K562 (cell line): ENCODE results near the gene NOM1. TPM values are rescaled to one million over a fixed set of nuclear protein-coding genes. Genes with fewer than 3 reads are reported as not detected.

Experiments
- ATAC-seq: fragments of 200-7000 bp; cut with Tn5 transposase; 3 replicates; pipeline ENCODE4 v1.9.1; 2020; ENCODE audit warnings: moderate library complexity
- BruUV-seq: library from RNA; stranded (reverse); fragments of 400-500 nt; replicated peaks from 2 replicates; lab custom pipeline; 2021; lab: Mats Ljungman, UMichigan
- CTCF ChIA-PET: fragments of 300-600 bp; formaldehyde crosslinking; extraction: SDS; loops from one replicate; lab custom pipeline; 2021; ENCODE audit warnings: low intra/inter-chr PET ratio; lab: Yijun Ruan, JAX
- POLR2A ChIA-PET: fragments of 300-600, 350-650 bp; sonication (Branson Sonifier 250); formaldehyde crosslinking; extraction: SDS; loops from one replicate; lab custom pipeline; 2021; ENCODE audit warnings: antibody characterized with exemption, inconsistent platforms; lab: Yijun Ruan, JAX
- DNase-seq, 4 experiments: peaks; one replicate each; pipeline versions ENCODE4 v3.0.0 to v3.0.0-alpha.2; 2011 to 2018; ENCODE audit warnings: low spot score in 3 of 4, mixed read lengths in 3 of 4; ENCODE audit errors: extremely low read depth in 1 of 4
- FAIRE-seq: peaks from 2 replicates; lab custom pipeline; 2011; peaks lifted over from hg19 to GRCh38; lab: Jason Lieb, UNC
- H2AFZ ChIP-seq: 2 replicates; pipeline ENCODE4 v1.6.0; 2011; ENCODE audit warnings: low read depth, low read length, control low read depth, inconsistent platforms
- H3K27ac ChIP-seq: fragments of 200-600 bp; 3 replicates; pipeline ENCODE4 v1.8.0; 2011; ENCODE audit warnings: low read depth, mild to moderate bottlenecking, control low read depth, inconsistent platforms, low read length, moderate library complexity, mixed read lengths; ENCODE audit errors: extremely low read depth
- H3K27me3 ChIP-seq, 2 experiments: fragments of 300-600 bp in 1 of 2; 2 replicates in 1 of 2; 3 replicates in 1 of 2; pipeline versions ENCODE4 v1.6.0 to v1.8.0; 2011; ENCODE audit warnings: inconsistent platforms in 2 of 2, low read length in 2 of 2, mild to moderate bottlenecking in 1 of 2, mixed read lengths in 1 of 2, moderate library complexity in 1 of 2; ENCODE audit not compliant: control insufficient read depth in 2 of 2, insufficient read depth in 2 of 2
- H3K36me3 ChIP-seq: fragments of 300-600 bp; 3 replicates; pipeline ENCODE4 v1.8.0; 2011; ENCODE audit warnings: mild to moderate bottlenecking, low read length, inconsistent platforms; ENCODE audit not compliant: control insufficient read depth, insufficient read depth
- H3K4me1 ChIP-seq, 2 experiments: fragments of 200-600 bp in 1 of 2; replicated peaks in 1 of 2; 2 replicates in 1 of 2; 3 replicates in 1 of 2; pipeline versions ENCODE4 v1.5.1 to v1.8.0; 2011; ENCODE audit warnings: inconsistent platforms in 2 of 2, low read length in 2 of 2, mild to moderate bottlenecking in 1 of 2, mixed read lengths in 1 of 2, moderate library complexity in 1 of 2; ENCODE audit not compliant: control insufficient read depth in 2 of 2, insufficient read depth in 2 of 2
- H3K4me2 ChIP-seq: 2 replicates; pipeline ENCODE4 v1.6.1; 2011; ENCODE audit warnings: low read length, control low read depth, inconsistent platforms, mixed read lengths; ENCODE audit not compliant: insufficient read depth
- H3K4me3 ChIP-seq: fragments of 200-600 bp; sonication (generic), shearing (Covaris generic); 2 replicates; pipeline ENCODE4 v1.5.1; 2016; ENCODE audit warnings: control low read depth, inconsistent platforms
- H3K79me2 ChIP-seq: fragments of 200-600 bp; 3 replicates; pipeline ENCODE4 v1.8.0; 2011; ENCODE audit warnings: low read length, inconsistent platforms; ENCODE audit not compliant: control insufficient read depth, insufficient read depth
- H3K9ac ChIP-seq, 2 experiments: 2 replicates each; pipeline versions ENCODE4 v1.6.0 to v1.6.1; 2011; ENCODE audit warnings: low read depth in 2 of 2, low read length in 2 of 2, control low read depth in 1 of 2, inconsistent platforms in 1 of 2, mild to moderate bottlenecking in 1 of 2, mixed read lengths in 1 of 2; ENCODE audit not compliant: insufficient read depth in 1 of 2
- H3K9me1 ChIP-seq: one replicate; pipeline ENCODE4 v1.6.0; 2011; ENCODE audit warnings: inconsistent platforms, mild to moderate bottlenecking, low read length, moderate library complexity; ENCODE audit not compliant: control insufficient read depth, insufficient read depth
- H3K9me3 ChIP-seq: replicated peaks from 2 replicates; pipeline ENCODE4 v1.5.1; 2011; ENCODE audit warnings: low read depth, low read length, inconsistent platforms; ENCODE audit not compliant: control insufficient read depth, insufficient read depth
- H4K20me1 ChIP-seq: replicated peaks from 2 replicates; pipeline ENCODE4 v1.6.1; 2011; ENCODE audit warnings: low read length, inconsistent platforms, mixed read lengths; ENCODE audit not compliant: control insufficient read depth, insufficient read depth
- GTF2F1 ChIP-seq: IDR thresholded peaks from 2 replicates; pipeline ENCODE4 v1.6.1; 2011; ENCODE audit warnings: low read depth, low read length, improper control_type of control experiment
- WGBS: fragments of 100-300 bp; shearing (Covaris generic); methylation state at CpG from one replicate; pipeline ENCODE4 v1.1.6; 2016; ENCODE audit warnings: low coverage, mixed read lengths; ENCODE audit not compliant: insufficient coverage; ENCODE audit errors: missing lambda C conversion rate; 5-methylcytosine and 5-hydroxymethylcytosine counted together
- in situ Hi-C: fragments of 300-500 bp; cut with MboI; formaldehyde crosslinking; loops from 4 replicates; pipeline ENCODE4 v1.15.0; 2018; ENCODE audit warnings: inconsistent platforms, mixed read lengths
- intact Hi-C: fragments of 100-400 bp; cut with micrococcal nuclease; formaldehyde crosslinking; loops from 2 replicates; pipeline ENCODE4 v1.14.2; 2022
- polyA plus RNA-seq, 8 experiments: library from polyadenylated mRNA; depleted of rRNA in 4 of 8; stranded (reverse) in 5 of 8; unstranded in 3 of 8; fragments of >200 nt; fragmentation: Nextera tagmentation in 2 of 8; fragmentation: Illumina TruSeq in 1 of 8; extraction: Ambion mirVana in 2 of 8; extraction: Trizol in 1 of 8; gene quantifications; 2 replicates each; pipeline versions ENCODE4 v1.2.1 to v1.2.3, GENCODE V29; 2011 to 2014; ENCODE audit warnings: inconsistent platforms in 1 of 8, missing spikeins in 1 of 8
- total RNA-seq, 7 experiments: library from RNA; depleted of rRNA in 6 of 7; stranded (reverse); fragments of >200 nt in 6 of 7; fragmentation: Illumina TruSeq in 2 of 7; extraction: Trizol in 2 of 7; gene quantifications; 2 replicates each; pipeline versions ENCODE4 v1.2.1 to v1.2.3, GENCODE V29; 2011 to 2021; ENCODE audit warnings: low replicate concordance in 1 of 7

Gene NOM1
- total and polyA plus RNA-seq, 9 of the 15 experiments (the other 6 are each of a cell fraction or from before 2014, with no cell fraction given), result 6.8 to 47.3 (median 37.4) TPM

DNA sequence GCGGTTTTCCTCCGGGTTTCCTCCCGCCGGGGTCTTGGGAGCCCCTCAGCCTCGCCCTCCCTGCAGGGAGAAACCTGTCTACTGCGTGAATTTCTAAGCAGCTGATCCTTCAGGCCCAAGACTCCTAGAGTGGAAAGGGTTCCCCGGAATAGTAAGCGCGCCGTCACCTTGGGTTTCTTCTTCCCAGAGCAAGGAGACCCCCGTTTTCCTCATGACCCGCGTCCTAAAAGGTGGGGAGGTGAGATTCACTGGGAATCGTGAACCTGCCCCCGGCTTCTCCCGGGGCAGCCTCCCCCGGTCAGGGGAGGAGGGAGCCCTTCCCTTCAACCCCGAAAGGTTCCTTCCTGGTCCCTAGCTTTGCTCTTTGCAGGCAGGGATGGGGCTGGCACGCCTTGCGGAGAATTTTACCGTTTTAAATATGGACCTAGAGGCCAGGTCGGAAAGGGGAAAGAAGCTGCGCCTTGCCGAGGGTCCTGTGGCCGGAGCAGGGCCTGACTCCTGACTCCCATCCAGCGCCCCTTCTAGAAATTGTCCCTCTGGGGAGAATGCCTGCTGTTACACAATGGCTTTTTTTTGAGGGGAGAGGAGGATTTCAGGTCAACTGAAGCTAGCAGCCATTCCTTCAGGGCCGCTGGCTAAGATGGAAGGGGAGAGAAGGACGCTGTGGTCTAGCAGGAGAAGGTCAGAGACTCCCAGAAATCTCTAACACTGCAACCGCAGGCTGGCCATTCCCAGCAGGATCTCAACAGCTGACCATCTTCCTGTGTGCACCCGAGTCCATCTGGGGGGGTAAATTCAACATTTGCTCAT, 72.6 kb downstream of the NOM1 start:
- Histone ChIP-seq H3K79me2 (no peaks in the 10 kb centered on the region), H3K27ac (no peak overlapping the region), H3K27me3 (peaks cover 70 to 82% of the 10 kb centered on the region in 2 experiments), H3K4me2 (no peak overlapping the region), H3K9me1 (no peaks in the 10 kb centered on the region), H3K9me3 (no peaks in the 10 kb centered on the region), H2AFZ (no peak overlapping the region), H3K9ac (no peak overlapping the region), H3K4me3 (no peak overlapping the region), H4K20me1 (0 out of 2 replicates have a peak, but pooled peaks cover 5% of the 10 kb centered on the region), H3K36me3 (no peaks in the 10 kb centered on the region), H3K4me1 (peaks cover 0 to 36% of the 10 kb centered on the region in 2 experiments; a peak in 3 of 5 replicates)
- in situ Hi-C loops (no loop called here), intact Hi-C loops (no loop called here)
- FAIRE-seq (no peak), ATAC-seq (no peak), DNase-seq (no peak)
- BruUV-seq, result no TSS peak
- TF ChIP-seq GTF2F1, result no peak
- ChIA-PET POLR2A (interaction anchor here (0.5 to 2.4 kb wide), 6 partner anchors 8 to 1663 kb away, joined by 3 to 11 read pairs (median 3); partner anchors contain the start of gene MNX1), CTCF (no interaction called here)
- WGBS, result 16% methylated on average over 30 of the region's 30 CpGs

Other genes starting within 250 kb of the NOM1 start
- 74.6 and 136 TPM in 2 replicates for gene LMBR1, start 56.5 kb upstream of the NOM1 start, total RNA-seq (2014; rRNA removed)
- gene LMBR1, start 56.5 kb upstream of the NOM1 start, total RNA-seq (2014; rRNA removed; fragmentation: Illumina TruSeq; extraction: Trizol), result 59.9 and 67.3 TPM in 2 replicates
- 58.5 and 61.7 TPM in 2 replicates for gene LMBR1, start 56.5 kb upstream of the NOM1 start, total RNA-seq (2015; rRNA removed; fragmentation: Illumina TruSeq; extraction: Trizol)
- gene LMBR1, start 56.5 kb upstream of the NOM1 start, total RNA-seq (2021), result 89.1 and 90.0 TPM in 2 replicates
- gene LMBR1, start 56.5 kb upstream of the NOM1 start, polyA plus RNA-seq (2011; rRNA removed), result 33.6 and 82.0 TPM in 2 replicates
- gene LMBR1, start 56.5 kb upstream of the NOM1 start, polyA plus RNA-seq (2014; fragmentation: Illumina TruSeq; extraction: Trizol), result 49.8 and 49.9 TPM in 2 replicates
- 1 to 10 TPM; 7.7 to 9.6 TPM for gene LMBR1, start 56.5 kb upstream of the NOM1 start, polyA plus RNA-seq (2014; fragmentation: Nextera tagmentation; extraction: Ambion mirVana)
- gene LMBR1, start 56.5 kb upstream of the NOM1 start, polyA plus RNA-seq (2014; rRNA removed), result 49.0 and 50.9 TPM in 2 replicates
- 5.3 TPM in 2 replicates for gene MNX1, start 61.0 kb downstream of the NOM1 start, total RNA-seq (2014; rRNA removed)
- 1.4 and 1.8 TPM in 2 replicates for gene MNX1, start 61.0 kb downstream of the NOM1 start, total RNA-seq (2014; rRNA removed; fragmentation: Illumina TruSeq; extraction: Trizol)
- gene MNX1, start 61.0 kb downstream of the NOM1 start, total RNA-seq (2015; rRNA removed; fragmentation: Illumina TruSeq; extraction: Trizol), result 2.1 and 2.2 TPM in 2 replicates
- 8.0 and 9.5 TPM in 2 replicates for gene MNX1, start 61.0 kb downstream of the NOM1 start, total RNA-seq (2021)
- 0.98 and 1.2 TPM in 2 replicates for gene MNX1, start 61.0 kb downstream of the NOM1 start, polyA plus RNA-seq (2011; rRNA removed)
- 1.1 and 1.7 TPM in 2 replicates for gene MNX1, start 61.0 kb downstream of the NOM1 start, polyA plus RNA-seq (2014; fragmentation: Illumina TruSeq; extraction: Trizol)
- gene MNX1, start 61.0 kb downstream of the NOM1 start, polyA plus RNA-seq (2014; fragmentation: Nextera tagmentation; extraction: Ambion mirVana), result under 1 TPM; 0.15 to 0.25 TPM
- 4.0 and 5.9 TPM in 2 replicates for gene MNX1, start 61.0 kb downstream of the NOM1 start, polyA plus RNA-seq (2014; rRNA removed)
- 75.4 and 80.9 TPM in 2 replicates for gene UBE3C, start 189.2 kb downstream of the NOM1 start, total RNA-seq (2014; rRNA removed)
- 91.7 and 99.0 TPM in 2 replicates for gene UBE3C, start 189.2 kb downstream of the NOM1 start, total RNA-seq (2014; rRNA removed; fragmentation: Illumina TruSeq; extraction: Trizol)
- gene UBE3C, start 189.2 kb downstream of the NOM1 start, total RNA-seq (2015; rRNA removed; fragmentation: Illumina TruSeq; extraction: Trizol), result 75.4 and 84.7 TPM in 2 replicates
- gene UBE3C, start 189.2 kb downstream of the NOM1 start, total RNA-seq (2021), result 76.0 and 76.4 TPM in 2 replicates
- gene UBE3C, start 189.2 kb downstream of the NOM1 start, polyA plus RNA-seq (2011; rRNA removed), result 45.4 and 81.4 TPM in 2 replicates
- gene UBE3C, start 189.2 kb downstream of the NOM1 start, polyA plus RNA-seq (2014; fragmentation: Illumina TruSeq; extraction: Trizol), result 59.8 and 66.9 TPM in 2 replicates
- 10 to 100 TPM in 1 of 2 experiments, 1 to 10 TPM in 1; 9.6 to 15.3 TPM for gene UBE3C, start 189.2 kb downstream of the NOM1 start, polyA plus RNA-seq (2014; fragmentation: Nextera tagmentation; extraction: Ambion mirVana)
- gene UBE3C, start 189.2 kb downstream of the NOM1 start, polyA plus RNA-seq (2014; rRNA removed), result 58.0 and 61.9 TPM in 2 replicates